ENCODE measurements around the gene PHF14.

PHF14 gene

GRCh38 chr7:11177793-11178192, 204.1 kb downstream of the PHF14 start:
- in situ Hi-C loops (cut with MboI; ENCODE audit: low pct_unique_long_range_greater_than_20kb, low sequenced_read_pairs, unreplicated experiment), result no loop called here
- no peak for TF ChIP-seq CTCF (IDR thresholded peaks at IDR 0.05; ENCODE audit: extremely low read depth, insufficient read depth, missing control alignments)
- DNase-seq (ENCODE audit: low spot score), result no peak

GRCh38 chr7:11181590-11181989, 207.9 kb downstream of the PHF14 start:
- no peak for TF ChIP-seq CTCF (IDR thresholded peaks at IDR 0.05; ENCODE audit: extremely low read depth, insufficient read depth, missing control alignments)
- no peak for DNase-seq (ENCODE audit: low spot score)
- in situ Hi-C loops (cut with MboI; ENCODE audit: low pct_unique_long_range_greater_than_20kb, low sequenced_read_pairs, unreplicated experiment), result no loop called here

- in situ Hi-C loops (cut with MboI; ENCODE audit: low pct_unique_long_range_greater_than_20kb, low sequenced_read_pairs, unreplicated experiment), result no loop called here
- DNase-seq (ENCODE audit: low spot score), result no peak
- TF ChIP-seq CTCF (IDR thresholded peaks at IDR 0.05; ENCODE audit: extremely low read depth, insufficient read depth, missing control alignments), result no peak
Observed at GRCh38 chr7:11182736-11183135, 209.1 kb downstream of the PHF14 start.

- in situ Hi-C loops (cut with MboI; ENCODE audit: low pct_unique_long_range_greater_than_20kb, low sequenced_read_pairs, unreplicated experiment), result no loop called here
- TF ChIP-seq CTCF (IDR thresholded peaks at IDR 0.05; ENCODE audit: extremely low read depth, insufficient read depth, missing control alignments), result no peak
- DNase-seq (ENCODE audit: low spot score), result no peak
Observed at GRCh38 chr7:11185179-11185815, 211.6 kb downstream of the PHF14 start.

- no peak for TF ChIP-seq CTCF (IDR thresholded peaks at IDR 0.05; ENCODE audit: extremely low read depth, insufficient read depth, missing control alignments)
- DNase-seq (ENCODE audit: low spot score), result no peak
- in situ Hi-C loops (cut with MboI; ENCODE audit: low pct_unique_long_range_greater_than_20kb, low sequenced_read_pairs, unreplicated experiment), result no loop called here
Observed at GRCh38 chr7:11188529-11189310, 215.0 kb downstream of the PHF14 start.

- no peak for TF ChIP-seq CTCF (IDR thresholded peaks at IDR 0.05; ENCODE audit: extremely low read depth, insufficient read depth, missing control alignments)
- no peak for DNase-seq (ENCODE audit: low spot score)
- in situ Hi-C loops (cut with MboI; ENCODE audit: low pct_unique_long_range_greater_than_20kb, low sequenced_read_pairs, unreplicated experiment), result no loop called here
Observed at GRCh38 chr7:11191081-11191480, 217.4 kb downstream of the PHF14 start.
